Right ventricle myocardium inferior (tissue), 1 donor: Measurements from ENCODE around the gene TBXA2R. TPM values are rescaled to one million over a fixed set of nuclear protein-coding genes. Genes with fewer than 3 reads are reported as not detected.
"Not testable (repeated sequence)": the region's sequence is repeated elsewhere in the genome, so short reads cannot be mapped to it uniquely, and the experiment has no call there.

Experiments
- ATAC-seq: fragments of 200-7000 bp; cut with Tn5 transposase; one replicate; pipeline ENCODE4 v1.9.1; 2020; ENCODE audit warnings: mild to moderate bottlenecking, moderate library complexity
- DNase-seq: peaks from one replicate; pipeline ENCODE4 v3.0.0; 2021; ENCODE audit errors: missing footprints
- intact Hi-C: fragments of 100-400 bp; cut with DNase I; formaldehyde crosslinking; loops from one replicate; pipeline ENCODE4 v1.11.0; 2022
- total RNA-seq: library from RNA; stranded (reverse); fragmentation: NEBNext Ultra II Directional; extraction: Animal tissue kit (Norgen Biotek cat#: 25700); gene quantifications from one replicate; pipeline ENCODE4 v1.2.1, GENCODE V29; 2021
- donor health status: DM: no; HTN: yes; CAD: no; lungs with severe emphysema.

The TBXA2R gene
- total RNA-seq, 1 donor from 2014 or later: 4.1 TPM

DNA sequence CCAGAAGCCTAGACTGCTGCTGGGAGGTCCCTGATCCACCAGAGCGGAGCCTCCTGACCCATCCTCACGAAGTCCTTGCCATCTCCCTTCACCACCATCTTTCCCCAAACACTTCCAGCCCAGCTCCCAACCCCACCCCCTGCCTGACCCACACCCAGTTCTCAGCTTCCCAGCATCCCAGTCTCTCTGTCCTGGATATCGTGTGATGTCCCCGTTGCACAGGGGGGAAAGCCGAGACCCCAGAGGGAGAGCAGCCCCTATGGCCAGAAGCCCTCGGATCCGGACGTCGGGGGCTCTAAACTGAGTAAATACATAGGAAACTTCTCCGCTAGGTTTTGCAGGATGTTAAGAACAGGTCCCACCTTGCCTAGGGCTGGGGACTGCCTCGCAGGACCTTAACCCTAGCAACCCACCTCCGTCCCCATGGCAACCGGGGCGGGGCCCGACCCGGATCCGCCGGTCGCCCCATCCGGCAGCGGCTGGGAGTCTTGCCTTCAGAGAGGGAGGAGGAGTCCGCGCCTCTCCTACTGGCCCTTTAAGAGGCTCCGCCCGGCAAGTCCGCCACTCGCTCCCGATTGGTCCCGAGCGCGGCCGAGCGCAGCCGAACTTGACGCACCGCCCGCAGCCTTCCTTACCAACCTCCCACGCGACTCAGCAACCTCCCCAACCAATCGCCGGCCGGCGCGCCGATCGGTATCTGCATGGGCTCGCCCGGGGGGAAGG is 34.4 kb downstream of the TBXA2R start:
- DNase-seq: peak; percentile 100
- intact Hi-C loops: loop anchor here (2.0 kb wide), 2 partner anchors 15 to 65 kb away; partner anchors contain the start of genes FZR1 and MFSD12
- ATAC-seq: peak; percentile 98

DNA sequence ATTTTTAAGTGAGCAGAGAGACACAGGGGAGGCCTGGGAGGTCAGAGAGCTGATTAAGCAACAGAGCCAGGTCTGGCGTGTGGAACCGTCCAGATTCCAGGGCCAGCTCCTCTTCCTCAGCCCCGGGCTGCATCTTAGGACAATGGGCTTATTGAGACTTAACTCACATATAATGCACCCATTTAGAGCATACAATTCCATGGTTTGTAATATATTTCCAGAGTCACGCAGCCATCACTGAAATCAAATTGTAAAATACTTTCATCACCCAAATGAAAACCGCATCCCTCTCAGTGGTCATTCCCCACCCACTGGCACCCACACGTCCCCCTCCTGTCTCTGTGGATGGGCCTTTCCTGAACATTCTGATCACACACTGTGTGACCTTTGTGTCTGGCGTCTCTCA is 36.1 kb downstream of the TBXA2R start:
- DNase-seq: no peak
- ATAC-seq: no peak
- intact Hi-C loops: no loop called here

DNA sequence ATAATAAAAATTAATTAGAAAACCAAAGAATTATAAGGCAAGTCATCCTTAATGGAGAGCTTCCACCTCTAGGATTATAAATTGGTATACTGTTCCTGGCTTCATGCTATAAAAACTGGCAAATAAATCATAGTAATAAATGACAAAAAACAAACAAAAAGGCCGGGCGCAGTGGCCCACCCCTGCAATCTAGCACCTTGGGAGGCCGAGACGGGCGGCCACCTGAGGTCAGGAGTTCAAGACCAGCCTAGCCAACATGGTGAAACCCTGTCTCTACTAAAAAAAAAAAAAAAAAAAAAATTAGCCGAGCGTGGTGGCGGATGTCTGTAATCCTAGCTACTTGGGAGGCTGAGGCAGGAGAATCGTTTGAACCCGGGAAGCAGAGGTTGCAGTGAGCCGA is 36.6 kb downstream of the TBXA2R start:
- ATAC-seq, DNase-seq, intact Hi-C loops: not testable (repeated sequence)

DNA sequence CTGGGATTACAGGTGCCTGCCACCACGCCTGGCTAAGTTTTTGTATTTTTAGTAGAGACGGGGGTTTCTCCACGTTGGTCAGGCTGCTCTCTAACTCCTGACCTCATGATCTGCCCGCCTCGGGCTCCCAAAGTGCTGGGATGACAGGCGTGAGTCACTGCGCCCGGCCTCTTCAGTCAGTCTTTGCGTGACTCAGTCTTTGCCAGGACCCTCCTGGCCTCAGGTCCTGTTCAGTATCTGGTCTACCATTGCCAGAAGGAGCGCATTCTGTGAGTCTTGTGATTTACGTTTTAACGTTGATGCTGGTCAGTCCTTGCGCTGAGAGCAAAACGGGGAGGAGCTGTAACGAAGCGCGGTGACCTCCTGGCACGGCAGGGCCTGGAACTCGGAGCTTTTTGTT is 41.5 kb downstream of the TBXA2R start:
- intact Hi-C loops: no loop called here
- DNase-seq (no peak), ATAC-seq (no peak)

DNA sequence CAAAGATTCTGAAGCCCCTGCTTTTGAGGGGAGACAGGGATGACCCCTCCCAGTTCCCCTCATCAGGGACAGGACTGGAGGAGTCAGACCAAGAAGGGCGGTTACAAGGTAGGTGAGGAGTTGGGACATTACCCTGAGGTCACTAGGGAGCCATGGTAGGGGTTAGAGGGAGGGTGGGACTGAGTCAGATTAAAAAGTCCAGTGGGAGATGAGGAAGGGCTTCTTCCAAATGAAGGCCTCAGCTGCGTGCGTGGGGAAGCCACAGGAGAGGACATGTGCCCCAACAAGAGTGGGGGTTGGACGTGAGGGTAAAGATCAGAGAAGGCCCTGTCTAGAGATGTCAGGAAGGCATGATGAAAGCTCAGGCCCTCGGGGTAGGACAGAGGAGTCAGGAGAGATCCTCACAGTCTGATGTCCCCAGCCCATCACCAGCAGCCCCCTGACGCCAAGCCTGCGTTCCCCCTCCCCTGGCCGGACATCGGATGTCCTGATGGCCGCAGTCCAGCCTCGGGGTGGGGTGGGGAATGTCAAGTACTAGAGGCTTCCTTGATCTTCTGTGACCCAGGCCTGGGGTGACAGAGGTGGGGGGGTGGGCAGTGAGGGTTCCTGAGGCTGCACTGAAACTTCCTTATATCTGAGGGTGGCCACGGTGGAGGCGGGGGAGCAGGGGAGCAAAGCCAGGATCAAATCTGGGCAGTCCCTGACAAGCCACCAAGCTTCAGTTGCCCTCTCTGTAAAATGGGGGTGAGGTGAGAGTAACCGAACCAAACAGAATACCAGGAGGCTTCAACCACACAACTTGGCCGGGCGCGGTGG is 42.8 kb downstream of the TBXA2R start:
- DNase-seq: no peak
- ATAC-seq: no peak
- intact Hi-C loops: no loop called here

DNA sequence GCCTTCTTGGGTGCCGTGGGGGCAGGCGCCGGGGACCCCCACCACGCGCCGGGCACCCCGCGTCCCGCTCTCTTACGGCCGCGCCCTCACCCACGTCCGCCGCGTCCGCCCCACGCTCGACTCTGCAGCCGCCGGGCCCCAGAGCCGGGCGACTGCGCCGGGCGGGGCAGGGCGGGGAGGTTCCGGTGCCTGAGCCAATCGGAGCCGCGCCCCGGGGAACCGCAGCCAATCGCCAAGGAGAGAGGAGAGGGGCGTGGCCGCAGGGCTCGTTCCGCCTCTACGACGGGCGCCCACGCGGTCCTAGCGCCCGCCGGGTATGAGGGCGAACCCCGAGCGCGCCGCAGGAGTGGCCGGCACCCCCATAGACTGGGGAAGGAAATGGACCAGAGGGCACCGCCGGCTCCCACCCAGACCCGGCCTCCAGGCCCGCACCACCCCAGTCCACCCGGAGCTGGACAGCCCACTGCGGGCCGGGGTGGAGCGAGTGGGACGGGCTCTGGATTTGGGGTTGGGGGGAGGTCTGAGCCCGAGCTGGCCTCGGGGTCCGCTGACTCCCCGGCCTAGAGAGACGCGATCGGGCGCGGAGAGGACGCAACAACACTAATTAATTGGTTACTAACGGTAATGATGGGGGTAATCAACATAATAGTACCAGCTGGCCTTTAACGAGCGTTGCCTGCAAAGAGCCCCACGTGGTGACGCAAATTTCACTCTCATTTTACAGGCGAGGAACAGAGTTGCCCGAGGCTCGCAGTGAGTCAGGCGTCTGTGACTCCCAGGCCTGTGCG is 49.0 kb downstream of the TBXA2R start, which contains the start of gene MFSD12:
TSS of gene MFSD12 (minus strand) at position 126 of the 788 bp plus-strand sequence. CDS start 183 bp downstream, outside the sequence.
- ATAC-seq: peak; percentile 98
- intact Hi-C loops: loop anchor here (2.0 kb wide), 1 partner anchor 15 kb away; the partner anchor contains the start of gene HMG20B
- DNase-seq: peak; percentile 97

DNA sequence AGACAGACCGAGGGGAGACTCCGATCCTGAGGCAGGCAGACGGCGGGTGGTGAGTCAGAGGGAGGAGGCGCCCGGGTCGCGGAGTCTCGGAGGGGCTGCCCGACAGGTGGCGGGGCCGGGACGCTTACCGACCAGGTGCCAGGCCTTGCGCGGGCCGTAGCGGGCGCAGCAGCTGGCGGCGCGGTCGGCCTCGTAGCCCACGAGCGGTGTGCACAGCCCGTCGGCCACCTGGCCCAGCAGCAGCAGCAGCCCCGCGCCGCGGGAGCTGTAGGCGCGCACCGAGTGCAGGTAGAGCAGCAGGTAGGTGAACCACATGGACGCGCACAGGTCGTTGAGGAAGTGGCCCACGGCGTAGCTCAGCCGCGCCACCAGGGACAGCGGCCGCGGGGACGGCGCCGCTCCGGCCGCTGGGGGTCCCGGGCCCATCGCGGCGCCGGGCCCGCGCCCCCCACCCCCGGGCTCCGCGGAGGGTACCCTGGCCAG is 49.7 kb downstream of the TBXA2R start:
- DNase-seq (no peak), ATAC-seq (no peak)
- intact Hi-C loops: loop anchor here (2.0 kb wide), 1 partner anchor 16 kb away; the partner anchor contains the start of gene HMG20B

DNA sequence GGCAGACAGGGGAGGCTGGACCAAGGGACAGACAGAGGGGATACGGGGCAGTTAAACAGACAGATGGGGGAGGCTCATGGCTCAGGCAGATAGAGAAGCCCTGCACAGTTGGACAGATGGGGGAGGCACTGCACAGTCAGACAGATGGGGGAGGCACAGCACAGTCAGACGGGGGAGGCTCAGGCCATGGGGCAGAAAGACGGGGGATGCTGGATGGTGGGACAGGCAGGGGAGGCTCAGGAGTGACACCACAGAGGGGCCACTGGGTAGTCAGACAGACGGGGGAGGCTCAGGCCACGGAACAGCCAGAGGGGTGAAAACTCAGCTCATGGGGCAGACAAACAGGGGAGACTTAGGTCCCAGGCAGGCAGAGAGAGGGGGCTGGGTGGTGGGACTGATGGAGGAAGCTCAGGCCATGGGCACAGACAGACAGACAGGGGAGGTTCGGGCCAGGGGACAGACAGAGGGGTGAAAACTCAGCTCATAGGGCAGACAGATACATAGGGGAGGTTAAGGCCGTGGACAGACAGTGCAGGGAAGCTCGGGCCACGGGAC is 50.2 kb downstream of the TBXA2R start:
- ATAC-seq (no peak), DNase-seq (no peak)
- intact Hi-C loops: loop anchor here (2.0 kb wide), 1 partner anchor 16 kb away; the partner anchor contains the start of gene HMG20B

DNA sequence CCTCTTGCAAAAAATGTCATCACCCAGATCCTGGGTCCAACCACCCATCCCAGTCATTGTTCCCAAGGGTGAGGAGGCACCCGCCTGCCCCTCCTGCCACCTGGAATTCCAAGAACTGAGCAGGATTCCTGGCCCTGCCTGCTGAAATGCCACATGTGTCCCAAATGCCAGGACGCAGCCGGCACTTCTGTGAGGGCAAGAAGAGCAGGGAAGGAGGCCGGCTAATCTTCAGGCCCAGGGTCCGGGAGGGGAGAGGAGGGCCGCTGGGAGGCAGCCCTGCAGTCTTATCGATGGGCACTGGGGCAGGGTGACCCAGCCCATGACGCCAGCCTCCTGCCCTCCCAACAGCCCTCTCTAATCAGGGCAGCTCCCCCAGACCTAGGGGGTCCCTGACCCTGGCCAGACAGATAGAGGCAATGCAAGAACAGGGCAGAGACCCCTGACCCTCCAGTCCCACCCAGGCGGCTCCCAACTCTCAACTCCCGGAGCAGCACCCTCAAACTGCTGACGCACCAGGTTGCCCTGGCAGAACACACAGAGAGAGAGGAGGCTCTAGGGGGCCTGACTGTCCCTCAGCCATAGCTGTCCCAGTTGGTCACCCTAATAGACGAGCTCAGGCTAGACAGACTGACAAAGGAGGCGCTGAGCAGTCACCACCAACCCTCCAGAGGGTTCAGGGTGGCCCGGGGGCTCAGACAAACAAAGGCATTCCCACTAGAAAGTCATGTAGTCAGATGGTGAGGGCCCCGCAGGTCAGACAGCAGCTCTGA is 50.8 kb downstream of the TBXA2R start:
- no peak for DNase-seq
- intact Hi-C loops: loop anchor here (2.0 kb wide), 1 partner anchor 17 kb away; the partner anchor contains the start of gene HMG20B
- ATAC-seq: no peak

DNA sequence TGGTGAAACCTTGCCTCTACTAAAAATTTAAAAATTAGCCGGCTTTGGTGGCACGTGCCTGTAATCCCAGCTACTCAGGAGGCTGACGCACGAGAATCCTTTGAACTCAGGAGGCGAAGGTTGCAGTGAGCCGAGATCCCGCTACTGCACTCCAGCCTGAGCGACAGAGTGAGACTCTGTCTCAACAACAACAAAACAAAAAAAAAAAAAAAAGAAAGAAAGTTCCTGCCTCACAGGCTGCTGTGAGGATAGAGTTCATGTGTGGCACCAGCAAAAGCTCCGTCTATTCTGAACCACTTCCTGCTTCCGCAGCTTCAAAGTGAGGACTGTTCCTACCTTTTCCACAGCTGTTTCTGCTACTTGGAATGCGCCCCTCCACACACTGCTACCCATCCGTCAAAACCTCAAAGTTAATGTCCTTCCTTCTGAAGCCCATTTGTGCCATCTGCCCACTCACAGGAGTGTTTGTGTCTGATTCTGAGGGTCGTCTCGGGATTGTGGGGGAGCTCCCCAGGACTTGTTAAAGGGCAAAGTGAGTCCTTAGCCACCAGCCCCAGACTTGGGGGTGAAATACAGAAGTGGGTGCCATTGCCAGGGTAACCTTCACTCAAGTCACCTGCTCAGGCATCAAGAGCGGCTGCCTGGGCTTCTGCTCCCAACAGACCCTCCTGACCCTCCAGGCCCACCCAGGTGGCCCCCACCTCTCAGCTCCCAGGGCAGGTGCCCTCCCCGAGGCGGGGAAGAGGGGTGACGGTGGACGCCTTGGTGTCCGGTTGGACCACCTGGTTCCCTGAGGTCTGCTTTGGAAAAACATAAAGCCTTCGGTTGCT is 52.2 kb downstream of the TBXA2R start:
- DNase-seq (no peak), ATAC-seq (no peak)
- intact Hi-C loops: no loop called here

DNA sequence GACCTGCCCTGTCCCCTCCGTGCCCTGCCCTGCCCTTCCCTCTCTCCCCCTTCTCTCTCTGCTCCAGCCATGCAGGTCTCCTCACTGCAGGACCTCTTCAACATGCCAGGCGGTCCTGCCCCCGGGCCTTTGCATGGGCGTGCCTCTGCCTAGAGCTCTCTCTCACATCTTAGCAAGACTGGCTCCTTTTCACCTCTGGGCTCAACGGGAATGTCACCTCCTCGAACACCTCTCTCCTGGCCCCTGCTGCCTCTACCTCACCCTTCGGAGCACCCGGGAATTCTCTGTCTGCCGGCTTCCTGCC is 54.9 kb downstream of the TBXA2R start:
- DNase-seq (no peak), ATAC-seq (no peak)
- intact Hi-C loops: no loop called here

DNA sequence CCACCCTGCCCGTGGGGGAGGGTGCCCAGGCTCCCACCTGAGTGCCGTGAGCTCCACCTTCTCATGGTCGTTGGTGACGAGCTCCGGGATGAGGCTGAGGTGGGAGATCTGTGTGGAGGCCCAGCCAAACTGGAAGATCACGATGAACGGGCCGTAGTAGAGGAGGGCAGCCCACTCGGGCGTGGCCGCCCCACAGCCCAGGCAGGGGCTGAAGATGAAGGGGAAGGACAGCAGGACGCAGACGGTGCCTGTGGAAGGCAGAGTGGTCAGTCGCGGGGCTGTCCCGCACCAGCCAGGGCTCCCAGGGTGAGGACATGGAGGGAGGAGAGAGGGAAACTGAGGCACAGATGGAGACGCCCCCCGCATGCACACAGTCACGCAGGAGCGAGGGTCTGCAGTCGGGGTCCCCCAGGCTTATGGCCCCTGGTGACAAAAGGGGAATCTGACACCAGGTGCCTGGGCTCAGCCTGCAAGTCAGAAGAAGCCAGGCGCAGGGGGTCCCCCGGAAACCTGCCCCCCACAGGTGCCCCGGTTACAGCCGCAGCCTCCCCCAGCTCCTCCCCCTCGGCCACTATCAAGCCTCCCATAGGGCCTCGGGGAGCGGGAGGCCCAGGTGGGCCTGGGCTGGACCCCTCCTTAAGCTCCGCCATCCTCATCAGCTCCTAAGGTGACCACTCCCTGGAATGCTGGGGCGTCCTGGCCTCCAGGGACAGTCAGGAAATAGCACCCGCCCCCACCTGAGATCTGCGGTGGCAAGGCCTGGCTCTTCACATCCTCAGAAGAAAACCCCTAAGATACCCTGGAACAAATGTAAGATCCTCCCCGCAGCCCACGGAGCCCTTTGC is 55.5 kb downstream of the TBXA2R start:
- no peak for ATAC-seq
- intact Hi-C loops: no loop called here

DNA sequence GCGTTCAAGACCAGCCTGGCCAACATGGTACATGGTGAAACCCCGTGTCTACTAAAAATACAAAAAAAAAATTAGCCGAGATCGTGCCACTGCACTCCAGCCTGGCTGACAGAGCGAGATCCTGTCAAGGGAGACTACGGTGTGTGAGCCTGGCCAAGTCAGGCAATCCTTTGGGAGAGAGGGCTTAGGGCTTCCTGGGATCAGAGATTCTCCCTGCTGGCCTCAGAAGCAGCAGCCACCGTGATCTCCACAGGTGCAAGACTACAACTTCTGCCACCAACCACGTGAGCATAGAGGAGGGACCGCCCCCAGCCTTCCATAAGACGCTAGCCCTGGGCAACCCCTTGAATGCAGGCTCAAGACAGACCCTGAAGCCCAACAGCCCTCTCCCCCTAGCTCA is 56.9 kb downstream of the TBXA2R start:
- ATAC-seq (no peak), DNase-seq (no peak)
- intact Hi-C loops: no loop called here

More for the DNA sequence above, 55.5 kb downstream of the TBXA2R start:
- no peak for DNase-seq

DNA sequence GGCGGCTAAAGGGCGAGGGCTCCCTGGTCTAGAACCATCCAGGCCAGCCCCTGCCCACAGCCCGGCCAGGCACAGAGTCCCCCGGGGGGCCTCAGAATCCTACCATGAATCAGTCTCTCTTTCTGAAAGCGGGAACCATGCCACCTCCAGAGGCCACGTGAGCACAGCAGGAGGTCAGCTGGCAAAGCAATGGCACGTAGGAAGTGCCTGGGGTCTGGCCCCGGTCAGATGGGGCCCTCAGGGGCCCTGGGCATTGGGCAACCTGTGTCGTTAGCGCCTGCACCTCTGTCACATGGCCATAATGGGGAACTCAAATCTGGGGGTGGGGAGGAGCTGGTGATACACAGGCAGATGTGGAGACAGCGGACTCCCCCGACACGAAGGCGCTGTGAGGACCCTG is 58.1 kb downstream of the TBXA2R start:
- intact Hi-C loops: no loop called here
- no peak for ATAC-seq
- no peak for DNase-seq

DNA sequence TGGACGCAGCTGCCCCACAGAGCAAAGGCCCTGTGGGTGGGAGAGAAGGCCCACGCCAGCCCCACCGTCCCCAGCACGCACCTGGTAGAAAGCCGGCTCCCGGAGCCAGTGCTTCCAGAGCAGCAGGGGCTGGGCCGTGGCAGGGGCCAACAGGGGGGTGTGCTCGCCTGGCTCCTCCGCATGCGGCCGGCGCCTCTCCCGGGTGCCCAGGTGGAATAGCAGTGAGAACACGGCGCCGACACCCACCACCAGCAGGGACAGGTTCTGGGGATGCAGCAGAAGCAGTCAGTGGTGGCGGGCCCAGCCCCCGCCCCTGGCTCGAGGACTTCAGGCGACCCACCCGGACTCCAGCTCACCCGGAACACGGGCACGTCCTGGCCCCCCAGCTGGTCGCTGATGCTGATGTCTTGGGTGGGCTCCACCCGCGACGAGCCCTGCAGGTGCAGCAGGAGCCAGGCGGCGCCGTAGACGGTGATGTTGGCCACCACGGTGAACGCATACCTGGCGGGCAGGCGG is 58.9 kb downstream of the TBXA2R start:
- intact Hi-C loops: no loop called here
- ATAC-seq (no peak), DNase-seq (no peak)

DNA sequence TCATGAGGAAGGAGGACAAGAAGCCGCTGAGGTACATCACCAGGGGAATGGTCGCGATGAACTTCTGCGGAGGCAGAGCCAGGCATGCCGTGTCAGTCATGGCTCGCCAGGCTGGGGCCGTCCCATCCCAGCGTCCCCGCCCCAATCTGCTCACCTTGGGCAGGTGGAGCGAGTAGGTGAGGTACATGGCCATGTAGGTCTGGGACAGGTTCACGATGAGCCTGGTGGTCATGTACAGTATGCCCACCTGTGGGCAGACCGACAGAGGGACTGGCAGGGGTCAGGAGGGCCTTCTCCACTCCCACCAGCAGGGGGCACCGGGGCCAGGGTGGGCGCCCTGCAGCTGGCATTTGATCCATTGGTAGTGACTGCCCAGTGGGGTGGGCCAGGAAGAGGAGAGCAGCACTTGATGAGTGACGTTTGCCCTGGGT is 59.4 kb downstream of the TBXA2R start:
- ATAC-seq: no peak
- intact Hi-C loops: no loop called here
- DNase-seq: no peak
